ENCODE measurements around the gene TNFRSF8. TPM values are rescaled to one million over a fixed set of nuclear protein-coding genes. Genes with fewer than 3 reads are reported as not detected.

The TNFRSF8 gene
- total and polyA plus RNA-seq, 2 of the 13 experiments (the other 11 are each of a cell fraction or from before 2014, with no cell fraction given) = not detected

- H3K4me1 ChIP-seq (ENCODE audit: insufficient read depth, low read length) = peaks cover 25% of the 10 kb centered on the region
- H3K27me3 ChIP-seq (ENCODE audit: control insufficient read depth in 1 of 2, insufficient read depth in 2 of 2, low read length in 2 of 2) = peaks cover 5 to 25% of the 10 kb centered on the region in 2 experiments
- no peaks in the 10 kb centered on the region for H3K36me3 ChIP-seq (replicated peaks in 1 of 2; ENCODE audit: control insufficient read depth in 1 of 2, insufficient read depth in 2 of 2, low read length in 2 of 2)
- no peak overlapping the region for H3K4me3 ChIP-seq (replicated peaks in 1 of 3; ENCODE audit: insufficient read depth in 1 of 3, low read depth in 2 of 3, low read length in 3 of 3)
- intact Hi-C loops (cut with micrococcal nuclease; ENCODE audit: unreplicated experiment) = no loop called here
- WGBS (ENCODE audit: low lambda C conversion rate) = 39% methylated on average over 5 of the region's 10 CpGs
- no peak for DNase-seq (ENCODE audit: low spot score)
- BruUV-seq (replicated peaks) = no TSS peak
- no peak overlapping the region for H3K9ac ChIP-seq (ENCODE audit: insufficient read depth, low read depth, low read length)
- no peaks in the 10 kb centered on the region for H3K9me3 ChIP-seq (ENCODE audit: low read length)
- no peaks in the 10 kb centered on the region for H3K79me2 ChIP-seq (ENCODE audit: insufficient read depth, low read length)
- no peak overlapping the region for H3K27ac ChIP-seq (ENCODE audit: extremely low read length, insufficient read depth, low read length)
- no peak for ATAC-seq
- H2AFZ ChIP-seq (ENCODE audit: low read length) = no peak overlapping the region
- H4K20me1 ChIP-seq (ENCODE audit: insufficient read depth, low read length) = no peaks in the 10 kb centered on the region
- CTCF ChIA-PET (ENCODE audit: low intra/inter-chr PET ratio, low total read pairs) = interaction anchor here (5.3 kb wide), 1 partner anchor 81 kb away, joined by 93 read pairs; no protein-coding TSS in a partner anchor
- H3K4me2 ChIP-seq (ENCODE audit: low read depth, low read length) = no peak overlapping the region
- POLR2A ChIA-PET = no interaction called here
- no peak for FAIRE-seq
- in situ Hi-C loops (cut with HindIII; ENCODE audit: extremely low pct_ligation_motif_present, low pct_unique_long_range_greater_than_20kb) = no loop called here
- TF ChIP-seq REPIN1 (CRISPR knock-in tag; IDR thresholded peaks at IDR 0.05; ENCODE audit: borderline replicate concordance, low read depth) = no peak
- TF ChIP-seq CCAR2 (optimal IDR thresholded peaks at IDR 0.05; ENCODE audit: low read depth, low read length) = no peak
- no peak for TF ChIP-seq ZNF362 (CRISPR knock-in tag; IDR thresholded peaks at IDR 0.05; ENCODE audit: borderline replicate concordance)
- no peak for TF ChIP-seq TP53 (CRISPR knock-in tag; conservative IDR thresholded peaks at IDR 0.05)
- TF ChIP-seq ZBTB39 (CRISPR knock-in tag; IDR thresholded peaks at IDR 0.05) = no peak
- TF ChIP-seq CHD2 (IDR thresholded peaks at IDR 0.05; ENCODE audit: low read depth, low read length) = no peak
- TF ChIP-seq AKAP8 (CRISPR knock-in tag; IDR thresholded peaks at IDR 0.05) = no peak
- TF ChIP-seq MYNN (CRISPR knock-in tag; IDR thresholded peaks at IDR 0.05; ENCODE audit: low read depth) = no peak
- no peak for TF ChIP-seq ELK4 (CRISPR knock-in tag; IDR thresholded peaks at IDR 0.05; ENCODE audit: borderline replicate concordance)
- TF ChIP-seq ZMYM4 (CRISPR knock-in tag; IDR thresholded peaks at IDR 0.05) = no peak
- no peak for TF ChIP-seq SKIL (CRISPR knock-in tag; IDR thresholded peaks at IDR 0.05; ENCODE audit: borderline replicate concordance)
- TF ChIP-seq THAP9 (CRISPR knock-in tag; IDR thresholded peaks at IDR 0.05; ENCODE audit: borderline replicate concordance) = no peak
- TF ChIP-seq YY1 (IDR thresholded peaks at IDR 0.05; ENCODE audit: insufficient read depth, insufficient replicate concordance, low read depth, low read length) = no peak
- TF ChIP-seq SALL2 (CRISPR knock-in tag; IDR thresholded peaks at IDR 0.05) = no peak
Observed at GRCh38 chr1:12127206-12127810, 64.2 kb downstream of the TNFRSF8 start.
